ENCODE data around the gene RIN3. TPM values are rescaled to one million over a fixed set of nuclear protein-coding genes. Genes with fewer than 3 reads are reported as not detected.

The RIN3 gene
- total and polyA plus RNA-seq, 2 experiments from 2014 or later: 3.5 to 5.4 TPM

GRCh38 chr14:92563359-92563758, 49.8 kb downstream of the RIN3 start:
- Histone ChIP-seq H3K4me1 (ENCODE audit: low read depth) (no peaks in the 10 kb centered on the region), H3K36me3 (no peaks in the 10 kb centered on the region), H3K9me3 (ENCODE audit: low read depth) (no peaks in the 10 kb centered on the region), H3K27ac (no peak overlapping the region), H3K27me3 (no peaks in the 10 kb centered on the region), H3K4me3 (no peak overlapping the region)
- DNase-seq (ENCODE audit: low read depth in 1 of 2, low spot score in 1 of 2): no peak
- no peak for TF ChIP-seq CTCF (IDR thresholded peaks at IDR 0.05; ENCODE audit: low read depth, low read length)

- Histone ChIP-seq H3K4me1 (ENCODE audit: low read depth) (peaks cover 2% of the 10 kb centered on the region), H3K27ac (no peak overlapping the region), H3K4me3 (no peak overlapping the region), H3K9me3 (ENCODE audit: low read depth) (no peaks in the 10 kb centered on the region), H3K27me3 (no peaks in the 10 kb centered on the region), H3K36me3 (no peaks in the 10 kb centered on the region)
- no peak for DNase-seq (ENCODE audit: low read depth in 1 of 2, low spot score in 1 of 2)
- no peak for TF ChIP-seq CTCF (IDR thresholded peaks at IDR 0.05; ENCODE audit: low read depth, low read length)
Measured at GRCh38 chr14:92563765-92564285, 50.2 kb downstream of the RIN3 start.

- DNase-seq (ENCODE audit: low read depth in 1 of 2, low spot score in 1 of 2): no peak
- no peak overlapping the region for H3K4me3 ChIP-seq
- no peak overlapping the region for H3K27ac ChIP-seq
- TF ChIP-seq CTCF (IDR thresholded peaks at IDR 0.05; ENCODE audit: low read depth, low read length): no peak
- H3K27me3 ChIP-seq: no peaks in the 10 kb centered on the region
- peaks cover 2% of the 10 kb centered on the region for H3K4me1 ChIP-seq (ENCODE audit: low read depth)
- no peaks in the 10 kb centered on the region for H3K36me3 ChIP-seq
- H3K9me3 ChIP-seq (ENCODE audit: low read depth): no peaks in the 10 kb centered on the region
Measured at GRCh38 chr14:92564344-92565039, 50.9 kb downstream of the RIN3 start.

GRCh38 chr14:92565040-92565717, 51.6 kb downstream of the RIN3 start:
- H3K9me3 ChIP-seq (ENCODE audit: low read depth): no peaks in the 10 kb centered on the region
- no peak overlapping the region for H3K4me3 ChIP-seq
- H3K27me3 ChIP-seq: no peaks in the 10 kb centered on the region
- no peak for DNase-seq (ENCODE audit: low read depth in 1 of 2, low spot score in 1 of 2)
- H3K27ac ChIP-seq: no peak overlapping the region
- no peaks in the 10 kb centered on the region for H3K36me3 ChIP-seq
- H3K4me1 ChIP-seq (ENCODE audit: low read depth): peaks cover 2% of the 10 kb centered on the region
- TF ChIP-seq CTCF (IDR thresholded peaks at IDR 0.05; ENCODE audit: low read depth, low read length): no peak

- TF ChIP-seq CTCF (IDR thresholded peaks at IDR 0.05; ENCODE audit: low read depth, low read length): no peak
- no peaks in the 10 kb centered on the region for H3K9me3 ChIP-seq (ENCODE audit: low read depth)
- H3K27ac ChIP-seq: no peak overlapping the region
- no peaks in the 10 kb centered on the region for H3K27me3 ChIP-seq
- DNase-seq (ENCODE audit: low read depth in 1 of 2, low spot score in 1 of 2): no peak
- H3K4me1 ChIP-seq (ENCODE audit: low read depth): peaks cover 2% of the 10 kb centered on the region
- H3K36me3 ChIP-seq: no peaks in the 10 kb centered on the region
- no peak overlapping the region for H3K4me3 ChIP-seq
Measured at GRCh38 chr14:92565718-92566115, 52.1 kb downstream of the RIN3 start.

All from cardiac muscle cell (in vitro differentiated cells and primary cell).